Fibroblast of pulmonary artery (primary cell): ENCODE data around the gene ACVR2A.

ENCODE experiments used
- DNase-seq: peaks from one replicate; pipeline ENCODE4 v3.0.0-alpha.2; 2010; ENCODE audit warnings: low read depth
- H3K4me3 ChIP-seq: replicated peaks from 2 replicates; pipeline ENCODE4 v1.5.1; 2011; ENCODE audit warnings: low read depth, mild to moderate bottlenecking, control low read depth, low read length, moderate library complexity
- CTCF ChIP-seq: IDR thresholded peaks from 2 replicates; pipeline ENCODE4 v1.5.1; 2011; ENCODE audit warnings: mild to moderate bottlenecking, control low read depth, low read length, inconsistent platforms; ENCODE audit errors: missing control alignments

The ACVR2A gene

DNA sequence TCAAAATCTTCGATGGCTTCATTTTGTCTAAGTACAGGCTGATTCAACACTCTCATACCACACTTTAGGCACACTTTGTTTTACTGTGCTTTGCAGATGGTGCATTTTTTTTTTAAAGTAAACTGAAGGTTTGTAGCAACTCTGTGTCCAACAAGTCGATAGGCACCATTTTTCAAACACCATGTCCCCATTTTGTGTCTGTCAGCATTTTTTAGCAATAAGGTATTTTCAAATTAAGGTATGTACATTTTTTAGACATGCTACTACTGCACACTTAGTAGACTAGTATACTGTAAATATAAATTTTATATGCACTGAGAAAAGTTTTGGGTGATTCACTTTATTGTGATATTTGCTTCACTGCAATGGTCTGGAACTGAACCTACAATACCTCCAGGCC lies 131.3 kb downstream of the ACVR2A start:
- no peak overlapping the region for H3K4me3 ChIP-seq
- DNase-seq: no peak
- no peak for TF ChIP-seq CTCF

GRCh38 chr2:147977679-147978078 lies 132.8 kb downstream of the ACVR2A start:
- no peak for DNase-seq
- no peak for TF ChIP-seq CTCF
- no peak overlapping the region for H3K4me3 ChIP-seq
